ENCODE data around the gene EIPR1. TPM values are rescaled to one million over a fixed set of nuclear protein-coding genes. Genes with fewer than 3 reads are reported as not detected.

Gene EIPR1
- polyA plus RNA-seq, 1 donor (not counting 4 experiments of a cell fraction or from before 2014, with no cell fraction given), result 44.3 TPM

- no peak overlapping the region for H2AFZ ChIP-seq (ENCODE audit: control insufficient read depth, low read length)
- peaks cover 6 to 17% of the 10 kb centered on the region in 2 experiments for H3K36me3 ChIP-seq (ENCODE audit: control insufficient read depth in 2 of 2, extremely low read depth in 1 of 2, insufficient read depth in 2 of 2, low read length in 2 of 2)
- no peak overlapping the region for H3K9ac ChIP-seq (ENCODE audit: control insufficient read depth, extremely low read depth, insufficient read depth, low read length)
- dilution Hi-C loops (cut with MboI; ENCODE audit: extremely low pct_ligation_motif_present, low sequenced_read_pairs), result no loop called here
- no peak for FAIRE-seq
- no peaks in the 10 kb centered on the region for H3K27me3 ChIP-seq (ENCODE audit: control insufficient read depth, extremely low read depth, insufficient read depth, low read length)
- H3K79me2 ChIP-seq (ENCODE audit: control insufficient read depth, insufficient read depth, low read length), result peaks cover 10% of the 10 kb centered on the region
- DNase-seq (ENCODE audit: low read depth, low spot score), result no peak
- H4K20me1 ChIP-seq (ENCODE audit: control insufficient read depth, extremely low read depth, insufficient read depth, low read length), result no peaks in the 10 kb centered on the region
- no peak overlapping the region for H3K4me3 ChIP-seq (ENCODE audit: control insufficient read depth in 2 of 3, extremely low read depth in 1 of 3, insufficient read depth in 2 of 3, low read depth in 1 of 3, low read length in 3 of 3)
- H3K9me3 ChIP-seq (ENCODE audit: control insufficient read depth, low read depth, low read length), result peaks cover 3% of the 10 kb centered on the region
- H3K27ac ChIP-seq (ENCODE audit: control insufficient read depth, insufficient read depth, low read length), result no peak overlapping the region
- no peaks in the 10 kb centered on the region for H3K4me1 ChIP-seq (ENCODE audit: control insufficient read depth, extremely low read depth, insufficient read depth, low read length)
- no peaks in the 10 kb centered on the region for H3K9me1 ChIP-seq (ENCODE audit: control insufficient read depth, extremely low read depth, insufficient read depth, low read length)
- TF ChIP-seq CTCF (optimal IDR thresholded peaks at IDR 0.05 in 1 of 3, IDR thresholded peaks at IDR 0.05 in 1 of 3, conservative IDR thresholded peaks at IDR 0.05 in 1 of 3; ENCODE audit: extremely low read depth in 1 of 3, insufficient read depth in 2 of 3, low read length in 3 of 3), result no peak
- no peak for TF ChIP-seq EZH2 (IDR thresholded peaks at IDR 0.05; ENCODE audit: low read length)
- no peak overlapping the region for H3K4me2 ChIP-seq (ENCODE audit: control insufficient read depth, extremely low read depth, insufficient read depth, low read depth, low read length)
Observed at GRCh38 chr2:3399829-3400228, 22.2 kb upstream of the EIPR1 start.

GRCh38 chr2:3399381-3399780 is 21.8 kb upstream of the EIPR1 start:
- H3K4me2 ChIP-seq (ENCODE audit: control insufficient read depth, extremely low read depth, insufficient read depth, low read depth, low read length), result no peak overlapping the region
- no peaks in the 10 kb centered on the region for H3K9me1 ChIP-seq (ENCODE audit: control insufficient read depth, extremely low read depth, insufficient read depth, low read length)
- H4K20me1 ChIP-seq (ENCODE audit: control insufficient read depth, extremely low read depth, insufficient read depth, low read length), result no peaks in the 10 kb centered on the region
- dilution Hi-C loops (cut with MboI; ENCODE audit: extremely low pct_ligation_motif_present, low sequenced_read_pairs), result no loop called here
- H3K27ac ChIP-seq (ENCODE audit: control insufficient read depth, insufficient read depth, low read length), result no peak overlapping the region
- H3K79me2 ChIP-seq (ENCODE audit: control insufficient read depth, insufficient read depth, low read length), result peaks cover 10% of the 10 kb centered on the region
- H3K4me1 ChIP-seq (ENCODE audit: control insufficient read depth, extremely low read depth, insufficient read depth, low read length), result no peaks in the 10 kb centered on the region
- no peak for DNase-seq (ENCODE audit: low read depth, low spot score)
- no peak overlapping the region for H2AFZ ChIP-seq (ENCODE audit: control insufficient read depth, low read length)
- no peak overlapping the region for H3K4me3 ChIP-seq (ENCODE audit: control insufficient read depth in 2 of 3, extremely low read depth in 1 of 3, insufficient read depth in 2 of 3, low read depth in 1 of 3, low read length in 3 of 3)
- H3K9me3 ChIP-seq (ENCODE audit: control insufficient read depth, low read depth, low read length), result peaks cover 3% of the 10 kb centered on the region
- FAIRE-seq, result no peak
- no peak overlapping the region for H3K9ac ChIP-seq (ENCODE audit: control insufficient read depth, extremely low read depth, insufficient read depth, low read length)
- no peaks in the 10 kb centered on the region for H3K27me3 ChIP-seq (ENCODE audit: control insufficient read depth, extremely low read depth, insufficient read depth, low read length)
- H3K36me3 ChIP-seq (ENCODE audit: control insufficient read depth in 2 of 2, extremely low read depth in 1 of 2, insufficient read depth in 2 of 2, low read length in 2 of 2), result peaks cover 5 to 17% of the 10 kb centered on the region in 2 experiments
- TF ChIP-seq CTCF (optimal IDR thresholded peaks at IDR 0.05 in 1 of 3, IDR thresholded peaks at IDR 0.05 in 1 of 3, conservative IDR thresholded peaks at IDR 0.05 in 1 of 3; ENCODE audit: extremely low read depth in 1 of 3, insufficient read depth in 2 of 3, low read length in 3 of 3), result no peak
- no peak for TF ChIP-seq EZH2 (IDR thresholded peaks at IDR 0.05; ENCODE audit: low read length)
